ENCODE data around the gene SON.

Gene SON

GRCh38 chr21:33518899-33519298 is 23.9 kb upstream of the SON start:
- H3K9me3 ChIP-seq (ENCODE audit: low read length), result no peaks in the 10 kb centered on the region
- H3K27me3 ChIP-seq (ENCODE audit: control insufficient read depth in 1 of 2, insufficient read depth in 2 of 2, low read length in 2 of 2), result no peaks in the 10 kb centered on the region
- H3K36me3 ChIP-seq (ENCODE audit: insufficient read depth, low read length), result peaks cover 46% of the 10 kb centered on the region
- H3K27ac ChIP-seq (ENCODE audit: low read depth, low read length), result no peak overlapping the region
- no peak overlapping the region for H3K9ac ChIP-seq (ENCODE audit: low read length)
- H3K4me3 ChIP-seq (ENCODE audit: low read depth in 1 of 2, low read length in 2 of 2), result no peak overlapping the region
- H3K4me1 ChIP-seq (ENCODE audit: insufficient read depth, low read length), result no peaks in the 10 kb centered on the region

GRCh38 chr21:33522297-33522952 is 20.4 kb upstream of the SON start:
- H3K36me3 ChIP-seq (ENCODE audit: insufficient read depth, low read length), result peaks cover 33% of the 10 kb centered on the region
- no peaks in the 10 kb centered on the region for H3K4me1 ChIP-seq (ENCODE audit: insufficient read depth, low read length)
- H3K27ac ChIP-seq (ENCODE audit: low read depth, low read length), result no peak overlapping the region
- no peak overlapping the region for H3K4me3 ChIP-seq (ENCODE audit: low read depth in 1 of 2, low read length in 2 of 2)
- no peak overlapping the region for H3K9ac ChIP-seq (ENCODE audit: low read length)
- no peaks in the 10 kb centered on the region for H3K27me3 ChIP-seq (ENCODE audit: control insufficient read depth in 1 of 2, insufficient read depth in 2 of 2, low read length in 2 of 2)
- H3K9me3 ChIP-seq (ENCODE audit: low read length), result no peaks in the 10 kb centered on the region

- Histone ChIP-seq H3K36me3 (ENCODE audit: insufficient read depth, low read length) (peaks cover 33% of the 10 kb centered on the region), H3K27me3 (ENCODE audit: control insufficient read depth in 1 of 2, insufficient read depth in 2 of 2, low read length in 2 of 2) (no peaks in the 10 kb centered on the region)
These were observed 19.9 kb upstream of the SON start for GRCh38 chr21:33522953-33523349.

GRCh38 chr21:33531007-33531406 is 11.8 kb upstream of the SON start:
- Histone ChIP-seq H3K4me1 (ENCODE audit: insufficient read depth, low read length) (no peaks in the 10 kb centered on the region), H3K9ac (ENCODE audit: low read length) (no peak overlapping the region), H3K9me3 (ENCODE audit: low read length) (no peaks in the 10 kb centered on the region), H3K27ac (ENCODE audit: low read depth, low read length) (no peak overlapping the region), H3K27me3 (ENCODE audit: control insufficient read depth in 1 of 2, insufficient read depth in 2 of 2, low read length in 2 of 2) (no peaks in the 10 kb centered on the region), H3K36me3 (ENCODE audit: insufficient read depth, low read length) (peaks cover 74% of the 10 kb centered on the region), H3K4me3 (ENCODE audit: low read depth in 1 of 2, low read length in 2 of 2) (no peak overlapping the region)

More at GRCh38 chr21:33522953-33523349, 19.9 kb upstream of the SON start:
- H3K4me3 ChIP-seq (ENCODE audit: low read depth in 1 of 2, low read length in 2 of 2), result no peak overlapping the region
- no peaks in the 10 kb centered on the region for H3K9me3 ChIP-seq (ENCODE audit: low read length)
- H3K4me1 ChIP-seq (ENCODE audit: insufficient read depth, low read length), result no peaks in the 10 kb centered on the region
- H3K27ac ChIP-seq (ENCODE audit: low read depth, low read length), result no peak overlapping the region
- no peak overlapping the region for H3K9ac ChIP-seq (ENCODE audit: low read length)

GRCh38 chr21:33537212-33537611 is 5.6 kb upstream of the SON start:
- no peaks in the 10 kb centered on the region for H3K9me3 ChIP-seq (ENCODE audit: low read length)
- H3K9ac ChIP-seq (ENCODE audit: low read length), result no peak overlapping the region
- no peaks in the 10 kb centered on the region for H3K27me3 ChIP-seq (ENCODE audit: control insufficient read depth in 1 of 2, insufficient read depth in 2 of 2, low read length in 2 of 2)
- H3K4me1 ChIP-seq (ENCODE audit: insufficient read depth, low read length), result peaks cover 4% of the 10 kb centered on the region
- H3K36me3 ChIP-seq (ENCODE audit: insufficient read depth, low read length), result peaks cover 55% of the 10 kb centered on the region
- H3K4me3 ChIP-seq (ENCODE audit: low read depth in 1 of 2, low read length in 2 of 2), result no peak overlapping the region
- no peak overlapping the region for H3K27ac ChIP-seq (ENCODE audit: low read depth, low read length)

GRCh38 chr21:33539616-33540015 is 3.2 kb upstream of the SON start:
- no peak overlapping the region for H3K9ac ChIP-seq (ENCODE audit: low read length)
- peaks cover 35% of the 10 kb centered on the region for H3K36me3 ChIP-seq (ENCODE audit: insufficient read depth, low read length)
- no peak overlapping the region for H3K4me3 ChIP-seq (ENCODE audit: low read depth in 1 of 2, low read length in 2 of 2)
- no peak overlapping the region for H3K27ac ChIP-seq (ENCODE audit: low read depth, low read length)
- H3K27me3 ChIP-seq (ENCODE audit: control insufficient read depth in 1 of 2, insufficient read depth in 2 of 2, low read length in 2 of 2), result no peaks in the 10 kb centered on the region
- peaks cover 10% of the 10 kb centered on the region for H3K4me1 ChIP-seq (ENCODE audit: insufficient read depth, low read length)
- no peaks in the 10 kb centered on the region for H3K9me3 ChIP-seq (ENCODE audit: low read length)

- Histone ChIP-seq H3K27ac (ENCODE audit: low read depth, low read length) (no peak overlapping the region), H3K9me3 (ENCODE audit: low read length) (no peaks in the 10 kb centered on the region), H3K4me3 (ENCODE audit: low read depth in 1 of 2, low read length in 2 of 2) (no peak overlapping the region), H3K9ac (ENCODE audit: low read length) (no peak overlapping the region), H3K27me3 (ENCODE audit: control insufficient read depth in 1 of 2, insufficient read depth in 2 of 2, low read length in 2 of 2) (no peaks in the 10 kb centered on the region), H3K36me3 (ENCODE audit: insufficient read depth, low read length) (peaks cover 24% of the 10 kb centered on the region), H3K4me1 (ENCODE audit: insufficient read depth, low read length) (peaks cover 21% of the 10 kb centered on the region)
These were observed 2.1 kb upstream of the SON start for GRCh38 chr21:33540711-33541104.

GRCh38 chr21:33541105-33541711 is 1.6 kb upstream of the SON start:
- H3K4me3 ChIP-seq (ENCODE audit: low read depth in 1 of 2, low read length in 2 of 2), result peak overlapping the region; percentile 57 to 94
- H3K36me3 ChIP-seq (ENCODE audit: insufficient read depth, low read length), result peaks cover 21% of the 10 kb centered on the region

GRCh38 chr21:33541756-33542639 is 840 bp upstream of the SON start, which contains the start of gene GART:
TSS of gene GART (minus strand) at chr21:33542117. CDS start at chr21:33539315, 2,802 bp downstream.
- Histone ChIP-seq H3K9me3 (ENCODE audit: low read length) (no peaks in the 10 kb centered on the region), H3K4me3 (ENCODE audit: low read depth in 1 of 2, low read length in 2 of 2) (peak within 1 kb of the TSS; percentile 88 to 94), H3K36me3 (ENCODE audit: insufficient read depth, low read length) (peaks cover 17% of the 10 kb centered on the region), H3K27me3 (ENCODE audit: control insufficient read depth in 1 of 2, insufficient read depth in 2 of 2, low read length in 2 of 2) (no peaks in the 10 kb centered on the region), H3K9ac (ENCODE audit: low read length) (peak within 1 kb of the TSS; percentile 93), H3K27ac (ENCODE audit: low read depth, low read length) (peak within 1 kb of the TSS; percentile 97), H3K4me1 (ENCODE audit: insufficient read depth, low read length) (peaks cover 26% of the 10 kb centered on the region)

More at GRCh38 chr21:33541105-33541711, 1.6 kb upstream of the SON start:
- peak overlapping the region; percentile 84 for H3K27ac ChIP-seq (ENCODE audit: low read depth, low read length)
- no peaks in the 10 kb centered on the region for H3K27me3 ChIP-seq (ENCODE audit: control insufficient read depth in 1 of 2, insufficient read depth in 2 of 2, low read length in 2 of 2)
- peak overlapping the region; percentile 93 for H3K9ac ChIP-seq (ENCODE audit: low read length)
- H3K9me3 ChIP-seq (ENCODE audit: low read length), result no peaks in the 10 kb centered on the region
- H3K4me1 ChIP-seq (ENCODE audit: insufficient read depth, low read length), result peaks cover 26% of the 10 kb centered on the region

GRCh38 chr21:33543505-33544129 is 779 bp downstream of the SON start:
- H3K36me3 ChIP-seq (ENCODE audit: insufficient read depth, low read length), result peaks cover 7% of the 10 kb centered on the region
- no peaks in the 10 kb centered on the region for H3K9me3 ChIP-seq (ENCODE audit: low read length)
- peaks cover 26% of the 10 kb centered on the region for H3K4me1 ChIP-seq (ENCODE audit: insufficient read depth, low read length)
- H3K27ac ChIP-seq (ENCODE audit: low read depth, low read length), result peak overlapping the region; percentile 97
- peak overlapping the region; percentile 91 for H3K9ac ChIP-seq (ENCODE audit: low read length)
- no peaks in the 10 kb centered on the region for H3K27me3 ChIP-seq (ENCODE audit: control insufficient read depth in 1 of 2, insufficient read depth in 2 of 2, low read length in 2 of 2)
- peak overlapping the region; percentile 88 to 94 for H3K4me3 ChIP-seq (ENCODE audit: low read depth in 1 of 2, low read length in 2 of 2)
